GM12873 (cell line): ENCODE results near the gene LGALSL.

Experiments
- TF ChIP-seq, protein P1 (sequence below): IDR thresholded peaks from 2 replicates; pipeline ENCODE4 v1.5.1; 2012; ENCODE audit warnings: low read depth, mild to moderate bottlenecking, moderate library complexity, low read length, control low read depth; ENCODE audit not compliant: insufficient read depth; ENCODE audit errors: missing control alignments

The LGALSL gene

DNA sequence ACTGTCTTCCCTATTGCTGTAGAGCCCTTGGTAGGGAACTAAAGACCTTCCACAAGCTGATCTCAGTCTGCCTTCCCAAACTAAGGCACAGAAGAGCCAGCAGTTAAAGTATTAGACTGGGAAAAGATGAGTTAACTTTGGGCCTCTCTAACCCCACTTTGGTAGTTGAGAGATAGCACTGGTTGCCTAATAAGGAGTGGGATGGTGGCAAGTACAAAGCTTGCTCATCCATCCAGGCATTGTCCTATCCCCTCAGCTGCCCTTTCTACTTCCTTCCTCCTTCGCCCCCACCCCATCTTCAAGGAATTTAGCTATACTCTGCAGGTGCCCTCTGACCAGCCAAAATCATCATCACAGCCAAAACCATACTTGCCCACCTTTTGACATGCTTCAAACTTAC, 48.0 kb downstream of the LGALSL start:
- TF ChIP-seq, protein P1, sequence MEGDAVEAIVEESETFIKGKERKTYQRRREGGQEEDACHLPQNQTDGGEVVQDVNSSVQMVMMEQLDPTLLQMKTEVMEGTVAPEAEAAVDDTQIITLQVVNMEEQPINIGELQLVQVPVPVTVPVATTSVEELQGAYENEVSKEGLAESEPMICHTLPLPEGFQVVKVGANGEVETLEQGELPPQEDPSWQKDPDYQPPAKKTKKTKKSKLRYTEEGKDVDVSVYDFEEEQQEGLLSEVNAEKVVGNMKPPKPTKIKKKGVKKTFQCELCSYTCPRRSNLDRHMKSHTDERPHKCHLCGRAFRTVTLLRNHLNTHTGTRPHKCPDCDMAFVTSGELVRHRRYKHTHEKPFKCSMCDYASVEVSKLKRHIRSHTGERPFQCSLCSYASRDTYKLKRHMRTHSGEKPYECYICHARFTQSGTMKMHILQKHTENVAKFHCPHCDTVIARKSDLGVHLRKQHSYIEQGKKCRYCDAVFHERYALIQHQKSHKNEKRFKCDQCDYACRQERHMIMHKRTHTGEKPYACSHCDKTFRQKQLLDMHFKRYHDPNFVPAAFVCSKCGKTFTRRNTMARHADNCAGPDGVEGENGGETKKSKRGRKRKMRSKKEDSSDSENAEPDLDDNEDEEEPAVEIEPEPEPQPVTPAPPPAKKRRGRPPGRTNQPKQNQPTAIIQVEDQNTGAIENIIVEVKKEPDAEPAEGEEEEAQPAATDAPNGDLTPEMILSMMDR = no peak

- TF ChIP-seq, protein P1 = no peak
Observed at GRCh38 chr2:64502860-64503259, 48.9 kb downstream of the LGALSL start.

GRCh38 chr2:64504774-64505720, 51.1 kb downstream of the LGALSL start:
- TF ChIP-seq, protein P1 = no peak

GRCh38 chr2:64506686-64507085, 52.7 kb downstream of the LGALSL start:
- TF ChIP-seq, protein P1 = no peak
